Breast epithelium (tissue), 3 donors: ENCODE measurements around the gene GIMAP4.

Experiments used
- CTCF ChIP-seq, 3 donors: fragments of 450-650 bp; IDR thresholded peaks; one replicate each; pipeline ENCODE4 v1.5.1; 2016 to 2017; ENCODE audit warnings: antibody characterized with exemption in 3 of 3, mild to moderate bottlenecking in 3 of 3, moderate library complexity in 3 of 3
- POLR2A ChIP-seq: fragments of 450-650 bp; IDR thresholded peaks from one replicate; pipeline ENCODE4 v1.6.1; 2016; ENCODE audit warnings: antibody characterized with exemption, mild to moderate bottlenecking, moderate library complexity

GRCh38 chr7:150566123-150566522 lies 1.1 kb upstream of the GIMAP4 start:
- TF ChIP-seq POLR2A, result no peak
- no peak for TF ChIP-seq CTCF (IDR thresholded peaks at IDR 0.05)
